H1 (cell line): ENCODE measurements around the gene KAT2A.

ENCODE experiments used
- CHD2 ChIP-seq: IDR thresholded peaks from 2 replicates; pipeline ENCODE4 v1.6.1; 2012; ENCODE audit warnings: low read length, improper control_type of control experiment
- CTCF ChIP-seq, 3 experiments: IDR thresholded peaks; 1 replicate in 2 of 3; 2 replicates in 1 of 3; pipeline versions ENCODE4 v1.5.1 to v1.6.1; 2011; ENCODE audit warnings: low read length in 3 of 3, mild to moderate bottlenecking in 3 of 3, inconsistent platforms in 2 of 3, low read depth in 1 of 3, moderate library complexity in 1 of 3; ENCODE audit not compliant: insufficient read depth in 1 of 3; ENCODE audit errors: control extremely low read depth in 1 of 3
- EP300 ChIP-seq, 2 experiments: IDR thresholded peaks; 1 replicate in 1 of 2; 2 replicates in 1 of 2; pipeline ENCODE4 v1.6.1; 2011 to 2012; ENCODE audit warnings: low read depth in 2 of 2, low read length in 2 of 2, mild to moderate bottlenecking in 2 of 2, borderline replicate concordance in 1 of 2, inconsistent platforms in 1 of 2, moderate library complexity in 1 of 2
- EZH2 ChIP-seq: fragments of 200-600 bp; sonication (generic); IDR thresholded peaks from 2 replicates; pipeline ENCODE4 v1.7.1; 2012; ENCODE audit warnings: low read depth, mild to moderate bottlenecking, moderate library complexity, low read length, inconsistent platforms; ENCODE audit not compliant: severe bottlenecking
- RNF2 ChIP-seq: fragments of 200-900, 300-1000 bp; sonication (generic); IDR thresholded peaks from 2 replicates; pipeline ENCODE4 v1.7.1; 2016; ENCODE audit warnings: borderline replicate concordance, low read depth, mild to moderate bottlenecking, antibody characterized with exemption, low read length; ENCODE audit not compliant: poor library complexity, severe bottlenecking; ENCODE audit errors: missing control alignments
- SP1 ChIP-seq: IDR thresholded peaks from 2 replicates; pipeline ENCODE4 v1.6.1; 2011; ENCODE audit warnings: low read depth, low read length

- TF ChIP-seq EP300 (IDR thresholded peaks at IDR 0.05; ENCODE audit: borderline replicate concordance in 1 of 2, low read depth in 2 of 2, low read length in 2 of 2) (no peak), EZH2 (no peak), SP1 (no peak), CTCF (IDR thresholded peaks at IDR 0.05; ENCODE audit: control extremely low read depth in 1 of 3, insufficient read depth in 1 of 3, low read depth in 1 of 3, low read length in 3 of 3) (no peak), CHD2 (no peak), RNF2 (no peak)
These were observed 17.8 kb upstream of the KAT2A start for GRCh38 chr17:42138749-42139492.
